ENCODE data around the gene UGGT2. TPM values are rescaled to one million over a fixed set of nuclear protein-coding genes. Genes with fewer than 3 reads are reported as not detected.

The UGGT2 gene
- total RNA-seq, 4 donors from 2014 or later: 20.5 to 48.6 (median 30.6) TPM

DNA sequence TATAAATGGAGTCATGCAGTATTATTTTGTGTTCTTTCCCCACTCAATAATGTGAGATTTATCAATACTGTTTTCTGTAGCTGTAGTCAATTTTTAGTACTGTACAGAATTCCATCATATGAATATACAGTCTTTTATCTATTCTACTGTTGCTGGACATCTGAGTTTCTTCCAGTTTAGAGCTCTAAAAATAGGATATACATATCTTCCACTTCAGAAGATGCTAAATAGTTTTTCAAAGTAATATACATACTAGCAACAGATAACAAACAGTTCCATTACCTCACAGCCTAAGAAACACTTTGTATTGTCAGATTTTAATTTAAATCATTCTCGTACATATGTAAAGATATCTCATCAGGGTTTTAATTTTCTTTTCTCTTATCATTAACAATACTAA lies 149.6 kb downstream of the UGGT2 start:
- Histone ChIP-seq H3K36me3 (peaks cover 0 to 31% (median 10%) of the 10 kb centered on the region in 4 donors), H3K4me1 (no peaks in the 10 kb centered on the region), H3K4me3 (no peak overlapping the region), H3K27me3 (no peaks in the 10 kb centered on the region), H3K27ac (replicated peaks in 1 of 4) (no peak overlapping the region), H3K9me3 (no peaks in the 10 kb centered on the region)
- WGBS: 96% methylated on average over 1 of the region's 1 CpG
- DNase-seq (ENCODE audit: extremely low spot score): no peak
- intact Hi-C loops (cut with DNase I): no loop called here
- TF ChIP-seq POLR2A (IDR thresholded peaks at IDR 0.05; ENCODE audit: low read depth): no peak
- no peak for TF ChIP-seq EP300 (IDR thresholded peaks at IDR 0.05)
- TF ChIP-seq, protein P1, sequence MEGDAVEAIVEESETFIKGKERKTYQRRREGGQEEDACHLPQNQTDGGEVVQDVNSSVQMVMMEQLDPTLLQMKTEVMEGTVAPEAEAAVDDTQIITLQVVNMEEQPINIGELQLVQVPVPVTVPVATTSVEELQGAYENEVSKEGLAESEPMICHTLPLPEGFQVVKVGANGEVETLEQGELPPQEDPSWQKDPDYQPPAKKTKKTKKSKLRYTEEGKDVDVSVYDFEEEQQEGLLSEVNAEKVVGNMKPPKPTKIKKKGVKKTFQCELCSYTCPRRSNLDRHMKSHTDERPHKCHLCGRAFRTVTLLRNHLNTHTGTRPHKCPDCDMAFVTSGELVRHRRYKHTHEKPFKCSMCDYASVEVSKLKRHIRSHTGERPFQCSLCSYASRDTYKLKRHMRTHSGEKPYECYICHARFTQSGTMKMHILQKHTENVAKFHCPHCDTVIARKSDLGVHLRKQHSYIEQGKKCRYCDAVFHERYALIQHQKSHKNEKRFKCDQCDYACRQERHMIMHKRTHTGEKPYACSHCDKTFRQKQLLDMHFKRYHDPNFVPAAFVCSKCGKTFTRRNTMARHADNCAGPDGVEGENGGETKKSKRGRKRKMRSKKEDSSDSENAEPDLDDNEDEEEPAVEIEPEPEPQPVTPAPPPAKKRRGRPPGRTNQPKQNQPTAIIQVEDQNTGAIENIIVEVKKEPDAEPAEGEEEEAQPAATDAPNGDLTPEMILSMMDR (IDR thresholded peaks at IDR 0.05): no peak
- no peak for TF ChIP-seq POLR2AphosphoS5 (IDR thresholded peaks at IDR 0.05)

DNA sequence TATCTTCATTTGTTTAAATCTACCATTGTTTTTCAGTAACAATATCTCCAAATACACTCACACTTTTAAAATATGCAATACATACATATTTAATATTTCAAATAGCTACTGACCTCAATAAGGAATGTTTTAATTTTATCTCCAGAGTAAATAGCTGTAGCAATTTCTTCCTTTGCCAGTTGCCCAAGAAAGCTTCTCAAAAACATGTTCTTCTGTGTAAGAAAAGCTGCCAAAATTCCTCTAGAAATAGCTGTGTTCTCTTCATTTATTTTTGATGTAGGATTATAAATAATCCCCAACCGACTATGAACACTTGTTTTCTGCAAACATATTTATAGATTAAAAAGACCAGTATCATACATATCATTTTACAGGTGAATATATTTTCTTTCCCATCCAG lies 150.5 kb downstream of the UGGT2 start:
- Histone ChIP-seq H3K36me3 (peaks cover 0 to 28% (median 10%) of the 10 kb centered on the region in 4 donors), H3K4me3 (no peak overlapping the region), H3K27me3 (no peaks in the 10 kb centered on the region), H3K4me1 (no peaks in the 10 kb centered on the region), H3K9me3 (no peaks in the 10 kb centered on the region), H3K27ac (replicated peaks in 1 of 4) (no peak overlapping the region)
- TF ChIP-seq POLR2AphosphoS5 (IDR thresholded peaks at IDR 0.05): no peak
- no peak for TF ChIP-seq POLR2A (IDR thresholded peaks at IDR 0.05; ENCODE audit: low read depth)
- TF ChIP-seq, protein P1 (IDR thresholded peaks at IDR 0.05): no peak
- no peak for TF ChIP-seq EP300 (IDR thresholded peaks at IDR 0.05)
- no peak for DNase-seq (ENCODE audit: extremely low spot score)
- 30% methylated on average over 1 of the region's 1 CpG for WGBS
- intact Hi-C loops (cut with DNase I): no loop called here

DNA sequence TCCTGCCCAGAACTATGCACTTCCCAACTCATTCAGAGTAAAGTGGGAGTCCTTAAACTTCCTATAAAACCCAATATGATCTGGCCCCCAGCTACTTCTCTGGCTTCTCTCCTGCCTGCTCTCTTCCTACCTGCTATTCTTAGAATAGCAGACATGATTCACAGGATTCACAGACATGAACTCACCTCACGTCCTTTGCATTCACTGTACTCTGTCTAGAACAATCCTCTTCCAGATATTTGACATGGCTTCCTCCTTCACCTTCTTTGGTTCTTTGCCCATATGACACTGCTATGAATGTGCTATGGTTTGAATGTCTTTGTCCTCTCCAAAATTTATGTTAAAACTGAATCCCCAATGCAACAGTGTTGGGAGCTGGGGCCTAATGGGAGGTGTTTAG lies 154.9 kb downstream of the UGGT2 start:
- no peaks in the 10 kb centered on the region for H3K27me3 ChIP-seq
- H3K9me3 ChIP-seq: no peaks in the 10 kb centered on the region
- intact Hi-C loops (cut with DNase I): no loop called here
- no peak overlapping the region for H3K4me3 ChIP-seq
- H3K4me1 ChIP-seq: no peaks in the 10 kb centered on the region
- peaks cover 0 to 20% (median 3%) of the 10 kb centered on the region in 4 donors for H3K36me3 ChIP-seq
- WGBS: 94% methylated on average over 1 of the region's 1 CpG
- no peak for DNase-seq (ENCODE audit: extremely low spot score)
- TF ChIP-seq POLR2AphosphoS5 (IDR thresholded peaks at IDR 0.05) (no peak), EP300 (IDR thresholded peaks at IDR 0.05) (no peak)
- no peak overlapping the region for H3K27ac ChIP-seq (replicated peaks in 1 of 4)

DNA sequence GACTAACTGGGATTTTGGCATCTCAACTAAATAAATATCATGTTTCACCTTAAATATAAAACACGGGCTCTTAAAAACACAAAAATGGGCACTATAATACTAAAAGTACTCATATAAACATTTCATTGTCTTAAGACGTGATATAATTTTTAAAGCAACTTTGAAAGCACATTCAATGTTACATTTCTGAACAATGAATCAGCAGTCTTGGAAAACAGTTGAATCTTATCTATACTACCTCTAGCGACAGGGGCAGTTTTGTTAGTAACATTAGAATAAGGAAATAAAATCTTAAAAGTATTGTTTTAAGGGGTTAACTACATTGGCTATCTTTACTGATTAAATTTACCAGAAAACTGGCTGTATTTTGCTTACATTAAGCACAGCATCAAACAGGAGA lies 156.9 kb downstream of the UGGT2 start:
- Histone ChIP-seq H3K27ac (replicated peaks in 1 of 4) (no peak overlapping the region), H3K4me3 (no peak overlapping the region), H3K9me3 (no peaks in the 10 kb centered on the region), H3K36me3 (peaks cover 0 to 20% (median 3%) of the 10 kb centered on the region in 4 donors), H3K27me3 (no peaks in the 10 kb centered on the region), H3K4me1 (no peaks in the 10 kb centered on the region)
- intact Hi-C loops (cut with DNase I): no loop called here
- WGBS: 79% methylated on average over 3 of the region's 3 CpGs
- DNase-seq (ENCODE audit: extremely low spot score): no peak
- TF ChIP-seq POLR2A (IDR thresholded peaks at IDR 0.05; ENCODE audit: low read depth): no peak
- TF ChIP-seq, protein P1 (IDR thresholded peaks at IDR 0.05): no peak
- no peak for TF ChIP-seq EP300 (IDR thresholded peaks at IDR 0.05)
- TF ChIP-seq POLR2AphosphoS5 (IDR thresholded peaks at IDR 0.05): no peak

DNA sequence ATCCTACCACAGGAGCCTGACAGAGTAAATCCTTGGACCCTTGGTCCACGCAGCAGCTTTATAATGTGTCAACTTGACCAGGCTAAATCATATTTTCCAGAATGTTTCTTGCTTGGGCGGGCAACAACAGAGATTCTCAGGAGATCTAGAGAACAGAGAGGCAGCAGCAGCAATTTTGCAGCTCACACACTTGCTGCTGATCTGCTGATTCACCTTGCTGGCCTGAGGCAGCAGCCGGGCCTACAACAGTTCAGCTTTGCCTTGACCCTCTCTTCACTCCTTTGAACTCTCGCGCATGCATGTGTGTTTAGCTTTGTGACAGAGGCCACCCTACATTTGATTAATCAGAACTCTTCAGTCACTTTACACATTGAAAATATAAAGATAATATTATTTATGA lies 159.3 kb downstream of the UGGT2 start:
- intact Hi-C loops (cut with DNase I): no loop called here
- DNase-seq (ENCODE audit: extremely low spot score): no peak
- 94% methylated on average over 5 of the region's 5 CpGs for WGBS
- Histone ChIP-seq H3K36me3 (peaks cover 2 to 23% (median 14%) of the 10 kb centered on the region in 4 donors), H3K9me3 (no peaks in the 10 kb centered on the region), H3K27me3 (no peaks in the 10 kb centered on the region), H3K27ac (replicated peaks in 1 of 4) (no peak overlapping the region), H3K4me1 (no peaks in the 10 kb centered on the region), H3K4me3 (no peak overlapping the region)
- TF ChIP-seq, protein P1 (IDR thresholded peaks at IDR 0.05): no peak
- no peak for TF ChIP-seq EP300 (IDR thresholded peaks at IDR 0.05)
- no peak for TF ChIP-seq POLR2A (IDR thresholded peaks at IDR 0.05; ENCODE audit: low read depth)

Measured in esophagus muscularis mucosa (tissue), 4 donors.